CD14-positive monocyte (primary cell): ENCODE measurements around the gene KDF1. TPM values are rescaled to one million over a fixed set of nuclear protein-coding genes. Genes with fewer than 3 reads are reported as not detected.

Experiments used
- DNase-seq, 3 donors: peaks; one replicate each; pipeline ENCODE4 v3.0.0-alpha.2; 2011 to 2022
- H2AFZ ChIP-seq: 2 replicates; pipeline ENCODE4 v1.6.0; 2012; ENCODE audit warnings: mild to moderate bottlenecking, low read depth, low read length, inconsistent platforms; ENCODE audit not compliant: insufficient read depth, poor library complexity, severe bottlenecking
- H3K27ac ChIP-seq, 2 donors: 1 replicate in 1 of 2; 2 replicates in 1 of 2; pipeline ENCODE4 v1.5.1; 2012 to 2013; ENCODE audit warnings: low read length in 2 of 2, control low read depth in 1 of 2, inconsistent platforms in 1 of 2, low read depth in 1 of 2, mild to moderate bottlenecking in 1 of 2
- H3K27me3 ChIP-seq, 2 donors: one replicate each; pipeline versions ENCODE4 v1.6.0 to v1.6.1; 2011 to 2013; ENCODE audit warnings: low read length in 2 of 2; ENCODE audit not compliant: control insufficient read depth in 2 of 2, insufficient read depth in 2 of 2
- H3K36me3 ChIP-seq, 2 donors: replicated peaks in 1 of 2; 1 replicate in 1 of 2; 2 replicates in 1 of 2; pipeline versions ENCODE4 v1.5.1 to v1.6.1; 2012 to 2013; ENCODE audit warnings: low read length in 2 of 2, control low read depth in 1 of 2, inconsistent platforms in 1 of 2, mild to moderate bottlenecking in 1 of 2; ENCODE audit not compliant: insufficient read depth in 2 of 2, control insufficient read depth in 1 of 2
- H3K4me1 ChIP-seq, 2 donors: 1 replicate in 1 of 2; 2 replicates in 1 of 2; pipeline versions ENCODE4 v1.5.1 to v1.6.1; 2012 to 2013; ENCODE audit warnings: low read length in 2 of 2, control low read depth in 1 of 2, inconsistent platforms in 1 of 2, mild to moderate bottlenecking in 1 of 2, moderate library complexity in 1 of 2; ENCODE audit not compliant: insufficient read depth in 2 of 2, control insufficient read depth in 1 of 2
- H3K4me2 ChIP-seq: replicated peaks from 2 replicates; pipeline ENCODE3; 2012; ENCODE audit warnings: low read length, moderate library complexity, mild to moderate bottlenecking; ENCODE audit not compliant: poor library complexity, severe bottlenecking; ENCODE audit errors: extremely low read depth
- H3K4me3 ChIP-seq, 3 experiments: fragments of 200-600 bp in 1 of 3; sonication (generic) in 1 of 3; replicated peaks in 1 of 3; 1 replicate in 2 of 3; 2 replicates in 1 of 3; pipeline ENCODE4 v1.5.1; 2011 to 2013; ENCODE audit warnings: low read length in 3 of 3, mild to moderate bottlenecking in 3 of 3, control low read depth in 2 of 3, low read depth in 2 of 3, inconsistent platforms in 1 of 3, moderate library complexity in 1 of 3
- H3K79me2 ChIP-seq: 2 replicates; pipeline ENCODE4 v1.6.0; 2012; ENCODE audit warnings: mild to moderate bottlenecking, control low read depth, inconsistent platforms, low read length, moderate library complexity; ENCODE audit not compliant: insufficient read depth
- H3K9ac ChIP-seq: 2 replicates; pipeline ENCODE4 v1.6.0; 2017; ENCODE audit warnings: low read length, mild to moderate bottlenecking; ENCODE audit not compliant: insufficient read depth, poor library complexity, severe bottlenecking
- H3K9me3 ChIP-seq, 2 donors: replicated peaks in 1 of 2; 1 replicate in 1 of 2; 2 replicates in 1 of 2; pipeline versions ENCODE4 v1.5.1 to v1.6.1; 2012 to 2013; ENCODE audit warnings: low read length in 2 of 2, control low read depth in 1 of 2; ENCODE audit not compliant: control insufficient read depth in 1 of 2, insufficient read depth in 1 of 2
- H4K20me1 ChIP-seq: 2 replicates; pipeline ENCODE4 v1.6.0; 2012; ENCODE audit warnings: mild to moderate bottlenecking, low read length, control low read depth, moderate library complexity; ENCODE audit not compliant: insufficient read depth
- H3K27ac Mint-ChIP-seq, 7 donors: one replicate each; pipeline ENCODE4 v1.8.0; 2020; ENCODE audit warnings: mild to moderate bottlenecking in 7 of 7, mixed read lengths in 7 of 7, moderate library complexity in 6 of 7, inconsistent platforms in 2 of 7
- H3K27me3 Mint-ChIP-seq, 3 donors: one replicate each; pipeline ENCODE4 v1.8.0; 2021 to 2022; ENCODE audit warnings: low read depth in 3 of 3, mild to moderate bottlenecking in 3 of 3, mixed read lengths in 3 of 3, moderate library complexity in 3 of 3, inconsistent platforms in 1 of 3
- H3K36me3 Mint-ChIP-seq, 2 donors: one replicate each; pipeline ENCODE4 v1.8.0; 2020; ENCODE audit warnings: mixed read lengths in 2 of 2, inconsistent platforms in 1 of 2, mild to moderate bottlenecking in 1 of 2
- H3K4me1 Mint-ChIP-seq: one replicate; pipeline ENCODE4 v1.8.0; 2020; ENCODE audit warnings: mild to moderate bottlenecking, mixed read lengths
- H3K4me3 Mint-ChIP-seq, 2 donors: one replicate each; pipeline ENCODE4 v1.8.0; 2020; ENCODE audit warnings: mild to moderate bottlenecking in 2 of 2, mixed read lengths in 2 of 2, moderate library complexity in 1 of 2
- H3K9me3 Mint-ChIP-seq, 7 donors: one replicate each; pipeline ENCODE4 v1.8.0; 2020 to 2022; ENCODE audit warnings: mixed read lengths in 7 of 7, mild to moderate bottlenecking in 6 of 7, moderate library complexity in 6 of 7, inconsistent platforms in 2 of 7
- CTCF ChIP-seq: fragments of 200-600 bp; IDR thresholded peaks from one replicate; pipeline ENCODE4 v1.8.0; 2022; ENCODE audit warnings: antibody characterized with exemption, mild to moderate bottlenecking
- WGBS: methylation state at CpG from one replicate; pipeline ENCODE4 v1.1.5; 2013; ENCODE audit warnings: missing lambda C conversion rate; ENCODE audit not compliant: insufficient coverage; 5-methylcytosine and 5-hydroxymethylcytosine counted together
- intact Hi-C, 2 donors: fragments of 100-400 bp; cut with micrococcal nuclease; formaldehyde crosslinking; loops; one replicate each; pipeline versions ENCODE4 v1.15.0 to v1.15.1; 2023
- polyA plus RNA-seq, 3 donors: library from polyadenylated mRNA; depleted of rRNA in 1 of 3; unstranded in 2 of 3; stranded (reverse) in 1 of 3; fragments of 300-500 nt in 2 of 3; fragments of >200 nt in 1 of 3; fragmentation: Illumina TruSeq in 2 of 3; gene quantifications; 1 replicate in 2 of 3; 2 replicates in 1 of 3; pipeline ENCODE4 v1.2.3, GENCODE V29; 2012 to 2021

The KDF1 gene
- polyA plus RNA-seq, 3 donors = not detected

DNA sequence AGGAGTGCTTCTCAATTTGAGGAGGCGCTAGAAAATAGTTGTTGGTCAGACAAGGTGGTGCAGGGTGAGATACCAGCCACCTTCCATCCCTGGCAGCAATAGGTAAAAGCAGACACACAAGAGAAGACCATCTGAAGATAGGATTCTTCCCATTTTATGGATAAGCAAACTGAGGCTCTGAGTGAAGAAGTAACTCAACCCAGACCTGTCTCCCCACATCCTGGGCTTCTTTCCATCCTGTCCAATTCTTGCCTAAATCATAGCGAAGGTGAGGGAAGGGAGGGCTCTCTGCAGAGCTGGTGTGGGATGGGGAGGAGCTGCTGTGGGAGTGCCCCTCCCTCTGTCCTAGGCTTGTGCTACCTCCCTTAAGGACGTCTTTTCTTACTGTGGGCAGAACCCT is 11.3 kb upstream of the KDF1 start:
- no peaks in the 10 kb centered on the region for H3K36me3 ChIP-seq
- H4K20me1 ChIP-seq = no peaks in the 10 kb centered on the region
- Mint-ChIP-seq H3K9me3 (no peaks in the 10 kb centered on the region), H3K27ac (peak overlapping the region in 1 of 7 donors; percentile 28), H3K4me3 (no peak overlapping the region), H3K27me3 (peaks cover 11 to 14% (median 12%) of the 10 kb centered on the region in 3 donors), H3K36me3 (no peaks in the 10 kb centered on the region), H3K4me1 (no peaks in the 10 kb centered on the region)
- H3K4me1 ChIP-seq = no peaks in the 10 kb centered on the region
- H3K9me3 ChIP-seq = no peaks in the 10 kb centered on the region
- H3K4me2 ChIP-seq = no peak overlapping the region
- WGBS = 92% methylated on average over 2 of the region's 3 CpGs
- H3K4me3 ChIP-seq = no peak overlapping the region
- no peak overlapping the region for H3K27ac ChIP-seq
- TF ChIP-seq CTCF = no peak
- H3K27me3 ChIP-seq = no peaks in the 10 kb centered on the region
- no peak for DNase-seq
- no peak overlapping the region for H3K9ac ChIP-seq
- H3K79me2 ChIP-seq = no peaks in the 10 kb centered on the region
- intact Hi-C loops = loop anchor here in 1 of 2 donors (10.0 kb wide), 1 partner anchor 113 kb away; no protein-coding TSS in a partner anchor
- no peak overlapping the region for H2AFZ ChIP-seq

- no peak overlapping the region for H3K27ac Mint-ChIP-seq
- H3K9me3 ChIP-seq = no peaks in the 10 kb centered on the region
- no peaks in the 10 kb centered on the region for H3K4me1 ChIP-seq
- no peak overlapping the region for H2AFZ ChIP-seq
- TF ChIP-seq CTCF = no peak
- intact Hi-C loops = loop anchor here in 1 of 2 donors (10.0 kb wide), 1 partner anchor 114 kb away; no protein-coding TSS in a partner anchor
- 99% methylated on average over 7 of the region's 7 CpGs for WGBS
- no peak for DNase-seq
- H3K9me3 Mint-ChIP-seq = no peaks in the 10 kb centered on the region
- no peak overlapping the region for H3K27ac ChIP-seq
- no peaks in the 10 kb centered on the region for H3K79me2 ChIP-seq
- H3K27me3 ChIP-seq = no peaks in the 10 kb centered on the region
- H3K27me3 Mint-ChIP-seq = peaks cover 11 to 20% (median 13%) of the 10 kb centered on the region in 3 donors
- H3K4me1 Mint-ChIP-seq = no peaks in the 10 kb centered on the region
- no peak overlapping the region for H3K9ac ChIP-seq
- H3K36me3 ChIP-seq = no peaks in the 10 kb centered on the region
- no peak overlapping the region for H3K4me3 ChIP-seq
- H4K20me1 ChIP-seq = no peaks in the 10 kb centered on the region
- no peaks in the 10 kb centered on the region for H3K36me3 Mint-ChIP-seq
- H3K4me2 ChIP-seq = no peak overlapping the region
- H3K4me3 Mint-ChIP-seq = no peak overlapping the region
Measured at GRCh38 chr1:26970810-26971209, 10.5 kb upstream of the KDF1 start.
